Tibial nerve (tissue), 4 donors: ENCODE data around the gene TMEM131L. TPM values are rescaled to one million over a fixed set of nuclear protein-coding genes. Genes with fewer than 3 reads are reported as not detected.

Experiments
- DNase-seq, 2 donors: peaks; one replicate each; pipeline ENCODE4 v3.0.0-alpha.2; 2019; ENCODE audit warnings: low spot score in 2 of 2
- H3K27ac ChIP-seq, 4 donors: fragments of 200-600 bp; sonication (generic) in 3 of 4; one replicate each; pipeline ENCODE4 v1.5.1; 2017 to 2019; ENCODE audit warnings: mild to moderate bottlenecking in 1 of 4
- H3K27me3 ChIP-seq, 2 donors: fragments of 200-600 bp; sonication (generic) in 1 of 2; one replicate each; pipeline versions ENCODE4 v1.5.1 to v1.6.0; 2017 to 2019
- H3K36me3 ChIP-seq, 3 donors: fragments of 200-600 bp; sonication (generic); one replicate each; pipeline ENCODE4 v1.5.1; 2018 to 2019
- H3K4me1 ChIP-seq, 4 donors: fragments of 200-600 bp; sonication (generic) in 3 of 4; one replicate each; pipeline ENCODE4 v1.5.1; 2017 to 2019
- H3K4me3 ChIP-seq, 4 donors: fragments of 200-600 bp; sonication (generic) in 3 of 4; one replicate each; pipeline ENCODE4 v1.5.1; 2017 to 2019; ENCODE audit warnings: mild to moderate bottlenecking in 1 of 4, moderate library complexity in 1 of 4
- H3K9me3 ChIP-seq, 4 donors: fragments of 200-600 bp; sonication (generic) in 3 of 4; one replicate each; pipeline ENCODE4 v1.5.1; 2017 to 2019
- EP300 ChIP-seq, 2 donors: sonication (generic); formaldehyde crosslinking; IDR thresholded peaks; one replicate each; pipeline ENCODE4 v1.6.1; 2017; ENCODE audit warnings: antibody characterized with exemption in 2 of 2, mild to moderate bottlenecking in 1 of 2
- POLR2A ChIP-seq, 2 donors: fragments of 450-650 bp; IDR thresholded peaks; one replicate each; pipeline ENCODE4 v1.6.1; 2017; ENCODE audit warnings: antibody characterized with exemption in 2 of 2, mild to moderate bottlenecking in 2 of 2, moderate library complexity in 2 of 2
- WGBS, 2 donors: methylation state at CpG; one replicate each; pipeline ENCODE4 v1.1.5; 2018; 5-methylcytosine and 5-hydroxymethylcytosine counted together
- total RNA-seq, 4 donors: library from RNA; depleted of rRNA; stranded (reverse); fragments of >200 nt; gene quantifications; one replicate each; pipeline ENCODE4 v1.1.0, GENCODE V29; 2016
- TF ChIP-seq, protein P1 (sequence below), 5 experiments: fragments of 200-600 bp in 3 of 5; fragments of 450-650 bp in 2 of 5; sonication (generic) in 3 of 5; IDR thresholded peaks; one replicate each; pipeline ENCODE4 v1.5.1; 2016 to 2019; ENCODE audit warnings: antibody characterized with exemption in 5 of 5, mild to moderate bottlenecking in 3 of 5, moderate library complexity in 2 of 5

The TMEM131L gene
- total RNA-seq, 4 donors from 2014 or later = 8.7 to 19.9 (median 12.1) TPM

DNA sequence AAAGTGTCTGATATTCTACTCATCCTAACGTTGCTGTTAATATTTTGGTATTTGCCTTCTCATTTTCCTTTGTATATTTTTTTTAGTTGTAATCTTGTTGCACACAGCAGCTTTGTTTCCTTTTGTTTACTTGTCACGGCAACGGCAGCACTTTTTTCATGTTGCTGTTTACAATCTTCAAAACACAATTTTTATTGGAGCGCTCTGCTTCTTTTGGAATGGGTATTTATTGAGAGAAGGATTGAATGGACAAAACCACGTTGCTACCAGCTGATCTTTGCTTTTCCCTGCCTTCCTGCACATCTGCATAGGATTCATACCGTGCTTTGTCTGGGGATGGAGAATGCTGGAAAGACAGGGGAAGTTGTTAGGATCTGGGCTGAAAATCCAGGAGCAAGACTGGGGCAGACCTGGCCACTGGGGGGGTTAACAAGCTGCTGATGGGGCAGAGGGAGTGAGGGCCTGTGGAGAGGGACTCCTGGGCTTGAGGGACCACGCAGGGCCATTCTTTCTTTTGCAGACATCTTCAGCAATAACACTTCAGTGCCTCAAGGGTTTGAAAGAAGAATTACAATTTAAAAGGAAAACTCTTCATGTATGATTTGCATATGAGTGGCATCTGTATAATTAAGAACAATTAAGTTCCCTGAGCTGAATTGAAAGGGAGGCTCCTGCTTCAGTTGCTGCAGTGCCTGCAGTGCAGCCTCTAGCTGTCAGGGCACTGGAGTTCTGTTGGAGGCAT, 69.8 kb downstream of the TMEM131L start:
- DNase-seq = no peak
- H3K9me3 ChIP-seq = no peaks in the 10 kb centered on the region
- no peak overlapping the region for H3K27ac ChIP-seq
- H3K27me3 ChIP-seq = no peaks in the 10 kb centered on the region
- no peaks in the 10 kb centered on the region for H3K36me3 ChIP-seq
- H3K4me1 ChIP-seq = peaks cover 0 to 48% (median 10%) of the 10 kb centered on the region in 4 donors
- no peak for TF ChIP-seq EP300 (IDR thresholded peaks at IDR 0.05)
- TF ChIP-seq POLR2A (IDR thresholded peaks at IDR 0.05) = no peak
- TF ChIP-seq, protein P1, sequence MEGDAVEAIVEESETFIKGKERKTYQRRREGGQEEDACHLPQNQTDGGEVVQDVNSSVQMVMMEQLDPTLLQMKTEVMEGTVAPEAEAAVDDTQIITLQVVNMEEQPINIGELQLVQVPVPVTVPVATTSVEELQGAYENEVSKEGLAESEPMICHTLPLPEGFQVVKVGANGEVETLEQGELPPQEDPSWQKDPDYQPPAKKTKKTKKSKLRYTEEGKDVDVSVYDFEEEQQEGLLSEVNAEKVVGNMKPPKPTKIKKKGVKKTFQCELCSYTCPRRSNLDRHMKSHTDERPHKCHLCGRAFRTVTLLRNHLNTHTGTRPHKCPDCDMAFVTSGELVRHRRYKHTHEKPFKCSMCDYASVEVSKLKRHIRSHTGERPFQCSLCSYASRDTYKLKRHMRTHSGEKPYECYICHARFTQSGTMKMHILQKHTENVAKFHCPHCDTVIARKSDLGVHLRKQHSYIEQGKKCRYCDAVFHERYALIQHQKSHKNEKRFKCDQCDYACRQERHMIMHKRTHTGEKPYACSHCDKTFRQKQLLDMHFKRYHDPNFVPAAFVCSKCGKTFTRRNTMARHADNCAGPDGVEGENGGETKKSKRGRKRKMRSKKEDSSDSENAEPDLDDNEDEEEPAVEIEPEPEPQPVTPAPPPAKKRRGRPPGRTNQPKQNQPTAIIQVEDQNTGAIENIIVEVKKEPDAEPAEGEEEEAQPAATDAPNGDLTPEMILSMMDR (IDR thresholded peaks at IDR 0.05) = no peak
- no peak overlapping the region for H3K4me3 ChIP-seq
- WGBS, 2 donors = 35 to 39% methylated on average over 7 of the region's 7 CpGs

DNA sequence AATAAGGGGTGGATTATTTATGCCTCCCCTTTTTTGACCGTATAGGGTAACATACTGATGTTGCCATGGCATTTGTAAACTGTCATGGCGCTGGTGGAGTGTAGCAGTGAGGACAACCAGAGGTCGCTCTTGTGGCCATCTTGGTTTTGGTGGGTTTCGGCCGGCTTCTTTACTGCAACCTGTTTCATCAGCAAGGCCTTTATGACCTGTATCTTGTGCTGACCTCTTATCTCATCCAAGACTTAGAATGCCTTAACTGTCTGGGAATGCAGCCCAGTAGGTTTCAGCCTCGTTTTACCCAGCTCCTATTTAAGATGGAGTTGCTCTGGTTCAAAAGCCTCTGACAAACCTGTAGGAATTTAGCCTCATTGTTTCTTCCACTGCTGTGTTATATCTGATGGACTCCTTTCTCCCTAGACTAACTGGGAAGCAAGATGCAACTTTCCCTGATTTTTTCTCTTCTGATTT, 71.4 kb downstream of the TMEM131L start:
- Histone ChIP-seq H3K4me3 (no peak overlapping the region), H3K27ac (no peak overlapping the region), H3K9me3 (no peaks in the 10 kb centered on the region), H3K4me1 (peaks cover 0 to 41% (median 7%) of the 10 kb centered on the region in 4 donors), H3K27me3 (no peaks in the 10 kb centered on the region), H3K36me3 (no peaks in the 10 kb centered on the region)
- 83 to 84% methylated on average over 6 of the region's 6 CpGs for WGBS, 2 donors
- DNase-seq = no peak
- no peak for TF ChIP-seq POLR2A (IDR thresholded peaks at IDR 0.05)

- TF ChIP-seq POLR2A (IDR thresholded peaks at IDR 0.05) (no peak), EP300 (IDR thresholded peaks at IDR 0.05) (no peak)
- TF ChIP-seq, protein P1 (IDR thresholded peaks at IDR 0.05) = no peak
- H3K9me3 ChIP-seq = no peaks in the 10 kb centered on the region
- no peaks in the 10 kb centered on the region for H3K36me3 ChIP-seq
- WGBS, 2 donors = 16 to 17% methylated on average over 17 of the region's 17 CpGs
- no peak for DNase-seq
- no peaks in the 10 kb centered on the region for H3K27me3 ChIP-seq
- peak overlapping the region; percentile 10 to 37 (median 18) for H3K4me3 ChIP-seq
- peak overlapping the region in 3 of 4 donors; percentile 38 to 67 (median 47) for H3K27ac ChIP-seq
- H3K4me1 ChIP-seq = peaks cover 0 to 51% (median 7%) of the 10 kb centered on the region in 4 donors
Measured at GRCh38 chr4:153538487-153539357, 72.6 kb downstream of the TMEM131L start.

- TF ChIP-seq EP300 (IDR thresholded peaks at IDR 0.05) = no peak
- no peak for TF ChIP-seq POLR2A (IDR thresholded peaks at IDR 0.05)
- TF ChIP-seq, protein P1 (IDR thresholded peaks at IDR 0.05) = no peak
- H3K36me3 ChIP-seq = no peaks in the 10 kb centered on the region
- H3K9me3 ChIP-seq = no peaks in the 10 kb centered on the region
- 40 to 45% methylated on average over 3 of the region's 3 CpGs for WGBS, 2 donors
- DNase-seq = no peak
- H3K27me3 ChIP-seq = no peaks in the 10 kb centered on the region
- H3K27ac ChIP-seq = peak overlapping the region in 2 of 4 donors; percentile 38 to 67
- peaks cover 0 to 54% (median 7%) of the 10 kb centered on the region in 4 donors for H3K4me1 ChIP-seq
- no peak overlapping the region for H3K4me3 ChIP-seq
Measured at GRCh38 chr4:153539422-153539821, 73.3 kb downstream of the TMEM131L start.

GRCh38 chr4:153541456-153542096, 75.4 kb downstream of the TMEM131L start:
- peaks cover 0 to 44% (median 3%) of the 10 kb centered on the region in 4 donors for H3K4me1 ChIP-seq
- 77 to 83% methylated on average over 7 of the region's 7 CpGs for WGBS, 2 donors
- TF ChIP-seq POLR2A (IDR thresholded peaks at IDR 0.05) (no peak), EP300 (IDR thresholded peaks at IDR 0.05) (no peak)
- TF ChIP-seq, protein P1 (IDR thresholded peaks at IDR 0.05) = no peak

More at GRCh38 chr4:153541456-153542096, 75.4 kb downstream of the TMEM131L start:
- H3K4me3 ChIP-seq = no peak overlapping the region
- no peaks in the 10 kb centered on the region for H3K9me3 ChIP-seq
- DNase-seq = no peak
- H3K27me3 ChIP-seq = no peaks in the 10 kb centered on the region
- peak overlapping the region in 2 of 4 donors; percentile 40 to 45 for H3K27ac ChIP-seq
- no peaks in the 10 kb centered on the region for H3K36me3 ChIP-seq
